Activated CD4-positive, alpha-beta T cell treated with anti-CD3 and anti-CD28 coated beads, Interleukin-10, Interleukin-2, amounts not matched to agents 100 ng/mL and 50 ng/mL, durations not matched to agents 16 hours and 8 hours (primary cell): Measurements from ENCODE around the gene PLCG2.
"Not testable (repeated sequence)": the region's sequence is repeated elsewhere in the genome, so short reads cannot be mapped to it uniquely, and the experiment has no call there.

Experiments used
- DNase-seq: peaks from one replicate; pipeline ENCODE4 v3.0.0-alpha.2; 2020

PLCG2 gene

DNA sequence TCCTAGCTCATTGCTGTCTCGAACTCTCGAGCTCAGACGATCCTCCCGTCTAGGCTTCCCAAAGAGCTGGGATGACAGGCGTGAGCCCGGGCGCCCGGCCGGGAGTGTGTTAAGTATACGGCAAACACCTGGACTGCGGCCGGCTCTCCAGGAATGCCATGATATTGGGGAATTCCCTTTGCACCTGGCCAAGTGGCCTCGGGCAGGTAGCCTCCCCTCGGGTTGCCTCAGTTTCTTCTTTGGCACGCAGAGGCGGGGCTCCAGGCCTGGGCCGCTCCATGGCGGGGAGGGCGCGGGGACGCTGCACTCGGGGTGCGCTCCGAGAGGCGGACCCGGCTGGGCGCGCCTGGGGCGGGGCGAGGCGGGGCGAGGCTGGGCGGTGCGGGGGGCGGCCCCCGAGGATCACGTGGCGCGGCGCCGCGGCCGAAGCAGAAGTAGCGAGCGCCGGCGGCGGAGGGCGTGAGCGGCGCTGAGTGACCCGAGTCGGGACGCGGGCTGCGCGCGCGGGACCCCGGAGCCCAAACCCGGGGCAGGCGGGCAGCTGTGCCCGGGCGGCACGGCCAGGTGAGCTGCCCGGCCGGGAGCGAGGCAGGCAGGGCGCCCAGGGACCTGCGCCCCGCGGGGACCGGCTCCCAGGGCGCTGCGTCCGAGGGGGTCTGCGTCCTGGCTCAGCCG is at the start of gene PLCG2:
Gene PLCG2, plus strand, starts transcription at position 431 of the 675 bp plus-strand sequence. CDS start 6,699 bp downstream, outside the sequence.
- peak; percentile 82 for DNase-seq

DNA sequence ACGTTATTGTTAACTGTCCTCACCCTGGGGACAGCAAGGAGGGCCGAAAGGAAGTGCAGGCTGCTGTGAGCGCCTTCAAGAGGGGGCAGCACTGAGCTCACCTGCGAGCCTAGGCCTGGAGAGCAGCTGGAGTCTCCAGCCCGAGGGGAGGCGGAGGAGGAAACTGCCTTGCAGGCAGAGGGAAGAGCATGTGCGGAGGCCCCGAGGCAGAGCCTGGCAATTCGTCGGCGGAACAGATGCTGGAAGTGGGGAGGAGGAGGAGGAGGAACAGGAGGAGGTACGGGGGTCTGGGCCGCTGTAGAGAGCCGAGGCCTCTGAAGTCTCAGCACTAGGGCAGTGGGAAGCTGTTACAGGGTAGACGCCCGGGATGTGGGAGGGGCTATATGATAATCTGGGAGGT is 49.6 kb upstream of the PLCG2 start:
- DNase-seq: no peak

DNA sequence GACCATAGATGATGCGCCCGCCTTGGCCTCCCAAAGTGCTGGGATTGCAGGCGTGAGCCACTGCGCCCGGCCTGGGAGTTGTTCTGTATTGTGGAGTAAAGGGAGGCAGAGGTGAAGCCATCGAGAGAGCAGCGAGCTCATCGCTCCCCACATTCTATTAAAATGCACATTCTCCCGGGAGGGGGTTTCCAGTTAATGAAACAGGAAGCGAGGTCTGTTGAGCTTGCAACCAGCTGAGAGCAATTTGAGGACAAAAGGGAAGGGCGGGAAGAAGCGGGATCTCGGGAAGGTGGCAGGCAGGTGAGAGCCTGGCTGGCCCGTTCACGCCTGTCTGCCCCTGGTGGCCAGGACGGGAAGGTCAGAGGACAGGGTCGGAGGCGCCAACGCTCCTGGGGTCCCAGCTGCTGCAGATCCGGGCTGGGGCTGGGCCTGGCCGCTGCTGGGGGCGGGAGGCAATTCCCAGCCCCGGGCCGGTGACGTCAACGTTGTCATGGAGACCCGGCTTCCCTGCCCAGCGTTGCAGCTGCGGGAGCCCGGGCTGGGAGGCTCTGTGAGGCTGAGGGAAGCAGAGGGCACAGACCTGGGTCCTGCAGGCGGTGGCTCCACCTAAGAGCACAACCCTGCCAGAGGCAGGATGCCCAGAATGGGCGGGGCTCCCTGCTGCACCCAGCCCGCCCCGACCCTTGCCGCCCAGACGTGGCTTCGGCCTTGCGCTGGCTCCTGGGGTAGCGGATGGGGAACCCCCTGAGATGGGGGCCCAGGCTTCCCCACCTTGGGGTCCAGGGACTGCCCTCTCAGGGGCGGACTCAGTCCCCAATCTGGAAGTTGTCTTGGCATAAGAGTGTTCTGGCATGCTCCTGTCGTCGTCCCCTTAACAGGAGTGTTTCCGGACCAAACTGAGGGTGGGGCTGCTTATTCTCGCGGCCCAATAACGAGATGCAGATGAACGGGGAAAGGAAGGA is 48.7 kb upstream of the PLCG2 start:
- DNase-seq: peak; percentile 62

DNA sequence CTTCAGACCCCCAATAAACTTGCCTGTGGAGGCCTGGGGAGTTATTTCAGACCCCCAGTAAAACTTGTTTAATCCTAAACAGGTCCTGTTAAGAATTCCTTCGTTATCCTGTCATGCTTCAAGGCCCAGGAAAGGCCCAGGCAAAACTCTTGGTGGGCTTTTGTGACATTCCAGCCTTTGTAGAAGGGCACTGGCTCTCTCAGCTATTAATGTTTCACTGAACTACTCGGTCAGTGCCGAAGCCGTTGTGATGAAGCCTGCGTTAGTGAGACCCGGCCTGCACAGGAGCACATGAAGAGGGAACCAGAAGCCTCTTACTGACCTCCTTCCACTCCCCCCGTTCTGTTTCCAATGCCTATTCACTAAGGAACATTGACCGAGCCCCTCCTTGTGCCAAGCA is 47.4 kb upstream of the PLCG2 start:
- DNase-seq: no peak

DNA sequence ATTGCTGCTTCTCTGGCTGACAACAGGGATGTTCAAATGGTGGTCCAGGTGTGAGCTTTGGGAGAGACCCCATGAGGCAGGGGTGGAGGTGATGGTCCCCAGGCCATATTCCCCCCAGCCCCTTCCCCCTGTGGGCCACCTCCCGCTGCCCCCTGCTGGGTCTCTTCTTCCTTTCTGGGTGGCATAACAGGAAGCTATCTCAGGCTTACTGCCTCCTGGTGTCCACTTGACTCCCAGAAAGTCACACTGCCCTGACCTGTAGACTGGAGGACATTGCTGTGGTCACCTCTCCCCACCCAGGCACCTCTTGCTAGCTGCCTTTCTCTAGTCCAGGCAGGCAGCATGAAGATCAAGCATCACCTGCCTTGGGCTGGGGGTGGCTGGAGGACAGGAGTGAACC is 46.4 kb upstream of the PLCG2 start:
- DNase-seq: no peak

DNA sequence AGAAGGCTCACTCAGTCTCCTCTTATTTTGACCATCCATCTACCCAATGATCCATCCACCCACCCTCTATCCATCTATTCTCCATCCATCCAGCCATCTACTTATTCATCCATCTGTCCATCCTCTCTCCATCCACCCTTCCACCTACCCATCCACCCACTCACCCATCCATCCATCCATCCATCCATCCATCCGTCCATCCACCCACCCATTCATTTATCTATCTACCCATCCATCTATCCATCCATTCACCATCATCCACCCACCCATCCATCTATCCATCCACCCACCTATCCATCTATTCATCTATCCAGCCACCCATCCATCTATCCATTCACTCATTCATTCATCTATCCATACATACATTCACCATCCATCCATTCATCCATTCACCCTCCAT is 45.8 kb upstream of the PLCG2 start:
- no peak for DNase-seq

DNA sequence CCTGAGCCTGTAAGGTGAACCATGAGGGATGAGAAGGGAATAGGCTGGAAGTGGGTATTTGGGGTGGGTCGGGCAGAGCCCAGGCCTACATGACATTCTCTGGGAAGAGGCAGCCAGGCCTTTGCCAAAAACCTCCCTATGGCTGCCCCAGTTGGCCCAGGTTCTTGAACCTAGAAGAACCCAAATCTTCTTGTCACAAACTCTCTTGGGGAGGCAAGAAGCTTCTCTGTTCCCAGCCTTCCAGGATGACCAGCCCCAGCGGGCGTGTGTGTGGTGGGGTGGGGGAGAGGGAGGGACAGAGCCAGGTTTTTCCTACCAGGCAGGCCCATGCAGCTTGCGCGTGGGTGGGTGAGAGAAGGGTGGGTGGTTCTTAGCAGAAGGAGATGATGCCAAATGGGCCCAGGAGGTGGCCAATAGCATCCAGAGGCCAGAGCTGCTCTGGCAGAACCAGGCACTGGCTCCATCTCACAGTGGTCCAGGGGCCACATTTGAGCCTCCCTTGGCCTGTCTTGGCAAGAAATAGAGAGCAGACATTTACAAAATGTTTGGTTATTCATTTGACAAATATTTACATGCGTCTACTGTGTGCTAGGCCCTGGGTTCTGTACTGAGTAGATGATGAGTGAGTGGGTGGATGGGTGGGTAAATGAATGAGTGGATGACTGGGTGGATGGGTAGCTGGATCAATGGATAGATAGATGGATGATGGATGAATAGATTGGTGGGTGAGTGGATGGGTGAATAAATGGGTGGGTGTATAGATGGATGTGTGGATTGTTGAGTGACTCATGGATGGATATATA is 44.3 kb upstream of the PLCG2 start:
- no peak for DNase-seq

DNA sequence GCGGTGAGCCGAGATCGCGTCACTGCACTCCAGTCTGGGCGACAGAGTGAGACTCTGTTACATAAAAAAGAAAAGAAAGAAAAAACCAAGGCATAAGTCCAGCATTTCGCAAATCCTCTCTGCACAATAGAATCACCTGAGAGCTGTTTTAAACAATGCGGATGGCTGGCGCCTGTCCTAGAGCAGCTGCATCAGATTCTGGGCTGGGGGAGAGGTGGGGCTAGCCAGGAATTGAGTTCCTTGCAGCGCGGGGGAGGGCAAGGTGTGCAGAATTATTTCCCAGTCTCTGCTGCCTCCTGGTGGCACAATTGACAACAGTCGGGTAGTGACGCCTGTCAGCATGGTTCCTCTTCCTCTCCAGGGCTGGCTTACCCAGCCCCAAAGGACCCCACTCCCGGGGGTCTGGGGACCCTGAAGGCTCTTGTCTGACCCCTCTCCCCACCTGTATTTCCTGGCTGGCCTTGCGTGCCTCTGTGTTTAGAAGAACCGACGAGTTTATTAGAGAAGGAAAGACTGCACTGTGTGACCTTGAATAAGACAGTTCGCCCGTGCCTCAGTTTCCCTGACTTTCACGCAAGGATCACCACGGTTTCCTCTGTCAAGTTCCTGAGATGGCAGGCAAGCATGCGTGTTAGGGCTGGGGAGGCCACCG is 41.1 kb upstream of the PLCG2 start:
- peak; percentile 88 for DNase-seq

DNA sequence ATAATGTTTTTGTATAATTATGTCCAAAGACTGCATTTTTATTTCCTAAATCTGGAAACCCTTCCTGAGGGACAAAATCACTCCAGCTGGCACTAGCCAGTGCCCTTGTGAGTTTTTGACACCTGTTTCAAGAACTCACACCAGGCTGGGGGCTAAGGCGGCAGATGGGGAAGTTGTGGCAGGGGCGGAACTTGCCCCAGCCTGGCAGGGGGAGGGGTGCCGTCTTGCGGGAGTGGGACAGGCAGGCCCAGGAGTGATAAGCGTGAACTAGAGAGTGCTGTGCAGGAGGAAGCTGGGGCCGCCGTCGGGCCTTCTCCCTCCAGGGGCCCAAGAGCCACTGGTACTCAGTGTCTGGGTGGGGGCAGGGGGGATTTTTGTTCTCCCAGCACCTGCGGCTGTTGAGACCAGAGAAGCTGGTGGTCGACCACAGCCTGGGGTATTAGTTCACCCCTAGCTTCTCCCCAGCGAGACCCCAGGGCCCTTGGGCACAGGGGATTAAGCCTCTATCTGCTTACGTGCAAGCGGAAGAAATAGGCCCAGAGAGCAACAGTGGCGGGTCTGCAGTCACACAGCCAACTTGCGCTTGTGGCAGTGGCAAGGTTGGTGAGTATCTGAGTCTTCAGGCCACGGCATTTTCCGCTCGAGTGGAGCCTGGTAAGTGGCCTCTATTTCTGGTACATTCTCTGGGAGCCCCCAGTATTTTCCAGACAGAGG is 40.2 kb upstream of the PLCG2 start:
- no peak for DNase-seq

DNA sequence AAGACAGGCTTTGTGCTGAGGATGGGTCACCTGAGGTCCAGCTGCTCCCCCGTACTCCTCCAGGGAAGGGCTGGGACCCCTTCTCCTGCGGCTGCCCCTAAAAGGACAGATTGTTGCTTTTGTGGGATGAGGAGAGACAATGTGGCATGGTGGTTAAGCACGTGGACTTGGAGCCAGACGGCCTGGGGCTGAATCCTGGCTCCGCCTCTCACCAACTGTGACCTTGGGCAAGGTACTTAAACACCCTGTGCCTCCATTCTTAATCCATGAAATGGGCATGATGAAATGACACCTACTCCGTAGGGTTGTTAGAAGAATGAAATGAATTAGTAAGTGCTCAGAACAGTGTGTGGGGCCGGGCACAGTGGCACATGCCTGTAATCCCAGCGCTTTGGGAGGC is 39.6 kb upstream of the PLCG2 start:
- no peak for DNase-seq

DNA sequence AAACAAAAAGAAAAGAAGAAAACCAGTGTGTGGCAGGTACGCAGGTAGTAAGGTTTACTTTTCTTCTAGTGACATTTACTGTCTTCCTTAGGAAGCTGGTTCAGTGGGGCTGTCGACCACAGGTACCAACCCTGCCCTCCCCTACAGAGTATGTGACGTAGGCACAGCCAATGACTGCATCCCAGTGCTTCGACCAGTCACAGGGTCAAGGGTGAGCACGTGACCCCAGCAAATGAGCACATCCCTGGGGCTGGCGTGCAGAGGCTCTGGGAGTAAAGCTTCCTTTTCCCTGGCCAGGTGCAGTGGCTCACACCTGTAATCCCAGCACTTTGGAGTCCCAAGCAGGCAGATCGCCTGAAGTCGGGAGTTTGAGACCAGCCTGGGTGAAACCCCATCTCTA is 38.9 kb upstream of the PLCG2 start:
- DNase-seq: no peak

DNA sequence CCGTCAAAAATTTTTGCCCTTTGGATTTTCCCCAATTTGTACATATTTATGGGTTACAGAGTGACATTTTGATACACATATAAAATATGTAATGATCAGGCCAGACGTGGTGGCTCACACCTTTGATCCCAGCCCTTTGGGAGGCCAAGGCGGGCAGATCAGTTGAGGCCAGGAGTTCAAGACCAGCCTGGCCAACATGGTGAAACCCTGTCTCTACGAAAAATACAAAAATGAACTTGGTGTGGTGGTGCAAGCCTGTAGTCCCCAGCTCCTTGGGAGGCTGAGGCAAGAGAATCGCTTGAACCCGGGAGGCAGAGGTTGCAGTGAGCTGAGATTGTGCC is 37.7 kb upstream of the PLCG2 start:
- DNase-seq: not testable (repeated sequence)

DNA sequence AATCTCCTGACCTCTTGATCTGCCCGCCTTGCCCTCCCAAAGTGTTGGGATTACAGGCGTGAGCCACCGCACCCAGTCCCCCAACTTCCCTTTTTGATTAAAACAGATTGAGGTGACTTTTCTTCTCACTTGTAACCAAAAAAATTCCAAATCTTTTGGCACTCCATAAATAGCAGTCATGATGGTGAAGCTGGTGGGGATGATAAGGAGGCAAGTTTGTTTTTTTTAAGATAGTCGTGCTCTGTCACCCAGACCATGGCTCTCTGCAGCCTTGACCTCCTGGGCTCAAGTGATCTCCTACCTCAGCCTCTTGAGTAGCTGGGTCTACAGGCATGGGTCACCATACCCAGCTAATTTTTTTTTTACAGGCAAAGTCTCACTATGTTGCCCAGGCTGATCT is 34.7 kb upstream of the PLCG2 start:
- no peak for DNase-seq

DNA sequence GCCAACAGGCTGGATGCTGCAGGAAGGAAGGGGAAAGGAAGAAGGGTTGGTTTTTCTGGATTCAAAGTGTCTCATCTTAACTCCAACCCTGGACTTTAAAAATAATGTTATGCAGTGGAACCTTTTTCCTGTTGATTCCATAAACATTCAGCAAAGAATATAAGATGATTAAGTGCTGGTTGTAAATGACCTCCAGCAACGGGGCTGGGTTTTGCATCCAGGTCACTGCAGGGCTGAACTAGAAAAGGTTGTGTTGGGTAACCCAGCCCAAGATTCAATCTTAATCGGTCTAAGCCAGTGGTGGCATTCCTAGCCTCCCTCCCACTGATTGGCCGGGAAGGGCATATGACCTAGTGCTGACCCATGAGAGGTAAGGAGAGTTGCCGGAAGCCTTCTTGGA is 34.2 kb upstream of the PLCG2 start:
- no peak for DNase-seq

DNA sequence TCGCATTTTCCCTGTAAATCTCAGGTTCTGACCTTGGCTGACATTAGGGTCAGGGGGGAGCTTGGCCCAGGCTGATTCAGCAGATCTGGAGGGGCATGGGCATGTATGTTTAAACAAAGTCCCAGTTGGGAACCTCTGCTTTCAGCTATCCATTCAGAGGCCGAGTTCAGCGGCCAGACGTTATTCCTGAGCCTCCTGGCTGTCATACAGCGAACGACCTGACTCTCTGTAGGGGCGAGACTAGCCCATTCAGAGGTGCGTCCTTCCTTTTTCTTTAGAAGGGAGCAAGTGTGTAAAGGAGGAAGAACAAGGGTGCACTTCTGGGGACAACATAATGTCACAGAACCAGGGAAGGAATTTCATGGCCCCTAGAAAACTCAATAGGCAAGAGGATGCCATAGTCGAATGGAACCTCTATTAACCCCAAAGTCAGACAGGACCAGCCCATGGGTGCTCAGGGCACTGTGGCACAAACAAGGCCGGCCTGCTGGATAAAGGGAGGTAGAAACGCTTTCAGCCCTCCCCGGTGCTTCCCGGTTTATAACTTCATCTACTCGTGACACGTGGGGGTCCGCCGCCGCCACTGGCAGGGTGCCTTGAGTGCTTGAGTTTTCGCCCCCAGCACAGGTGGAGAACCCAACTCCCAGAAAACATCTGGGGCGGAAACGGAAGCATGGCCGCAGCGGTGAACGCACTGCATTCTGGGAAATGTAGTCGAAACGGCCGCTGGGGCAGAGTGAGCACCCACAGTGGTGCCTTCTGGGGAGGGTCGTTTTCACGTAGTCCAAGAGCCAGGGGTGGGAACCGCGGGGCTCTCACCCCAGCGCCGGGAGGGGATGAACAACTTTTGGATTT is 33.2 kb upstream of the PLCG2 start:
- peak; percentile 86 for DNase-seq

DNA sequence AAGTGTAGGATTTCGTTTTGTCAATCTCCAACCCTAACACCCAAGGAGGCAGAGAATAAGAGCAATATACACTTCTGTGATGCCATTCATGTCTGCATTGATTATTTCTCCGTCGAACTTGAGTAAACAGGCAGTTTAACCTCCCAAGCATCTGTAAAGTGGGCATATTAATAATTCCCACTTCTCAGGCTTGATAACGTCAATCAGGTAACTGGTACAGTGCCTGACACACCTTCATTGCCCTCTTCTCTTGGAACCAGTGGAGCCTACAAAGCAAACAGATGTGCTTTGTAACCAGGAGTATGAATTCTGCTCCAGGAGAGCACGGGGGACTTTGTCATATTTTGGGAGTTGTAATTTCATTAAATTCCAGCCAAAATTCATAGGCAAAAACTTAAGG is 32.5 kb upstream of the PLCG2 start:
- no peak for DNase-seq

DNA sequence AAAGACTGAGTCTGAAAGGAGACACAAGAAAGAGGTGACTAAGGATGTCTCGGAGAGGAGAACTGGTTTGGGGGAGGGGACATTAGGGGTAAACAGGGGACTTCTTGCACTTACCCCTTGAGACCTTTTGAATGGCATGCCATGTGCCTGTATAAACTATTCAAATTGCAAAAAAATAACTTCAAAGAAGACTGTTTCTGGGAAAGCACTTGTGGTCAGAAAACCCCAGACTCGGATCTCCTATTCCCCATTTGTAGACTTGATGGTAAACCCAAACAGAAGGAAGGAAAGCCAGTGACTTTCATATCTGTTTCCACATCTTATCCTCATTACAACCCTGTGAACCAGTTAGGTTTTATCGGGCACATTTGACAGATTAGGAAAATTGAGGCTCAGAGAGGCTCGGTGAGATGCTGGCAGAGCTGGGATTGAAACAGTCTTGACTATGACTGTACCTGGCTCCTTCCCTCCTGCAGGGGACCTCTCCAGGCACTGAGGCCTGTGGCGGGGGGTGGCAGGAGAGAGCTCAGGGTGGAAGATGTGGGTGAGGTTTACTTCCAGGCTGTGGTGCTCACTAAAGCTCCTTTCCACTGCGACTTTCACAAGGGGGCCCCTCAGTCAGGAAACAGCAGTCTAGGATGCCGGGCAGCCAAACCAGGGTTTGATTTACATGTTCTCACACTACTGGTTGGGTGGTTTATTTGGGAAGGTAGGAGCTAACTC is 30.5 kb upstream of the PLCG2 start:
- peak; percentile 32 for DNase-seq

DNA sequence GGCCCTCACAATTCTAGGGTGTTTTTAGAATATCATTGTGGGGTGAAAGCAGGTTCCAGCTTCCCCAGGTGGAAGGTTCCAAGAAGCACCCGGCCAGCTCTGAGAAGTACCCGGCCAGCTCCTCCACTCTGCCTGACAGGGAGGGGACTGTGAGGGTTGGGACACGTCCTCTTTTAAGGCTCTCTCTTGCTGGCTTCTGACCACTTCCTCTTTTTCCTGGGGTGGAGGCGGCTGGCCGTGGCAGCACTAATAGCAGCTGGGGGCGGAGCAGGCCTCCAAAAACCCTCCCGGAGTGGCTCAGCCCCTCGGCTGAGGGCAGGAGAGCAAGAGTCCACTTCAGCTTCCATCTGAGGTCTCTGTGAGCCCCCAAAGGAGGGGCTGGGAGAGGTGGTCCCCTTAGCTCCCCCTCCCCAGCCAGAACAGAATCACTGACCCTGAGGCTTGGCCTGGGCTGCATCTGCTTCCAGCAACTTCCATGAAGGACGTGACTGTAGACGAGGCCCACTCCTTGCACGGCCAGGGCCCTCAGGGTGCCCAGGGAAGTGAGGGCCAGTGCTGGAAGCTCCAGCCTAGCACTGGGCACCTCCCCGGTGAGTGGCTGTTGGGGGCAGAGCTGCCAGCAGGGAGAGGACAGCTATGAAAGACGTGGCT is 26.7 kb upstream of the PLCG2 start:
- DNase-seq: peak; percentile 4

DNA sequence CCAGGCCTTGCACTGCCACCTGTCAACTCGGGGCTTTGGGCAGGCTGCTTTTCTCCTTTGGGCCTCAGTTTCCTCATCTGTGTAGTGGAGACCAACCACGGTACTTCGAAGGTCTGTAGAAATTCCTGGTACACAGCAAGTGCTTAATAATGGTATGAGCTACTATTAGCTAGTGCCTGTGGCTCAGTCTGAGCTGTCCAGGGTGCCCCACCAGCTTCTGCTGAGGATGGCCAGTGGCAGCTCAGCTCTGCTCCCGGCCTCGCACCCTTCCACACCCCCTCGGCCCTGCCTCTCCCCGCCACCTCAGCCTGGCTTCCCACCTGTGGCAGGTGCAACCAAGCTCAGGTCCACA is 26.2 kb upstream of the PLCG2 start:
- no peak for DNase-seq

DNA sequence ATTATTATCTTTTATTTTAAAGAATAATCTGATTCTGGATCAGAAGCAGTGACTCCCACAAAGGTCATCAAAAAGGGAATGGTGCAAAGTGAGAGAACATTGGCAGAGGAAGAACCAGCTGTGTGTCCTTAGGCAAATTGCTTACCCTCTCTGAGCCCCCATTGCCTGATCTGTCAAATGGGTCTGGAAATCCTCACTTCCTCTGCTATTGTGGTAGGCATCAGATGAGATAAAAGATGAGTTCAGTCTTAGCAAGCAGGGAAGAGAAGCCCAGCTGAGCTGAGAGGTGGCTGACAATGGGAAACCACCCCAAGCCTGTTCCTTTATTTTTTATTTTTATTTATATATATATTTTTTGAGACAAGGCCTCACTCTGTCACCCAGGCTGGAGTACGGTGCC is 24.2 kb upstream of the PLCG2 start:
- no peak for DNase-seq
